ENCODE measurements around the gene PTDSS2. TPM values are rescaled to one million over a fixed set of nuclear protein-coding genes. Genes with fewer than 3 reads are reported as not detected.
A peak's percentile ranks its signal among the peaks of the same experiment; 100 is the strongest.

The PTDSS2 gene
- total and polyA plus RNA-seq, 7 donors, result 11.8 to 26.0 (median 19.6) TPM

GRCh38 chr11:444396-445144 lies 5.5 kb upstream of the PTDSS2 start:
- peaks cover 12% of the 10 kb centered on the region for H3K4me1 ChIP-seq
- intact Hi-C loops (cut with DNase I), result loop anchor here in 1 of 2 donors (5.0 kb wide), 2 partner anchors 207 to 237 kb away; partner anchors contain the start of genes BET1L, PSMD13, RIC8A and SIRT3
- H3K9me3 ChIP-seq, result no peaks in the 10 kb centered on the region
- ATAC-seq (no peak), DNase-seq (peak; percentile 14 to 21)
- no peak overlapping the region for H3K4me3 ChIP-seq
- no peaks in the 10 kb centered on the region for H3K36me3 ChIP-seq (ENCODE audit: insufficient read depth in 1 of 2, low read depth in 1 of 2)
- peaks cover 0 to 49% (median 22%) of the 10 kb centered on the region in 3 donors for H3K27me3 ChIP-seq (ENCODE audit: insufficient read depth in 3 of 3, low read length in 2 of 3)
- 23 to 28% (median 23%) methylated on average over 12 of the region's 12 CpGs for WGBS, 3 donors
- TF ChIP-seq CTCF (IDR thresholded peaks at IDR 0.05), result no peak
- H3K27ac ChIP-seq, result no peak overlapping the region

GRCh38 chr11:445765-446588 lies 4.1 kb upstream of the PTDSS2 start:
- peaks cover 0 to 35% (median 18%) of the 10 kb centered on the region in 3 donors for H3K27me3 ChIP-seq (ENCODE audit: insufficient read depth in 3 of 3, low read length in 2 of 3)
- no peak for TF ChIP-seq CTCF (IDR thresholded peaks at IDR 0.05)
- 61 to 70% (median 64%) methylated on average over 19 to 20 of the region's 20 CpGs for WGBS, 3 donors
- no peak overlapping the region for H3K4me3 ChIP-seq
- DNase-seq, result peak in 1 of 2 donors; percentile 15
- no peak for ATAC-seq
- H3K27ac ChIP-seq, result no peak overlapping the region
- no peaks in the 10 kb centered on the region for H3K36me3 ChIP-seq (ENCODE audit: insufficient read depth in 1 of 2, low read depth in 1 of 2)
- H3K4me1 ChIP-seq, result peaks cover 15% of the 10 kb centered on the region
- no peaks in the 10 kb centered on the region for H3K9me3 ChIP-seq
- intact Hi-C loops (cut with DNase I), result loop anchor here in 1 of 2 donors (2.0 to 5.0 kb wide), 3 partner anchors 37 to 239 kb away; partner anchors contain the start of genes BET1L, PSMD13, RIC8A and SIRT3

- H3K4me3 ChIP-seq, result no peak overlapping the region
- intact Hi-C loops (cut with DNase I), result loop anchor here in 1 of 2 donors (2.0 to 5.0 kb wide), 3 partner anchors 38 to 240 kb away; partner anchors contain the start of genes BET1L, PSMD13, RIC8A and SIRT3
- no peaks in the 10 kb centered on the region for H3K9me3 ChIP-seq
- H3K27ac ChIP-seq, result no peak overlapping the region
- no peak for TF ChIP-seq CTCF (IDR thresholded peaks at IDR 0.05)
- WGBS, 3 donors, result 60 to 72% (median 64%) methylated on average over 7 of the region's 7 CpGs
- no peaks in the 10 kb centered on the region for H3K36me3 ChIP-seq (ENCODE audit: insufficient read depth in 1 of 2, low read depth in 1 of 2)
- ATAC-seq (no peak), DNase-seq (peak in 1 of 2 donors; percentile 49)
- H3K27me3 ChIP-seq (ENCODE audit: insufficient read depth in 3 of 3, low read length in 2 of 3), result peaks cover 0 to 27% (median 11%) of the 10 kb centered on the region in 3 donors
- peaks cover 24% of the 10 kb centered on the region for H3K4me1 ChIP-seq
Measured at GRCh38 chr11:446891-447290, 3.2 kb upstream of the PTDSS2 start.

GRCh38 chr11:447923-448731 lies 2.0 kb upstream of the PTDSS2 start:
- DNase-seq (peak; percentile 97), ATAC-seq (peak; percentile 83 to 89 (median 87))
- peak overlapping the region; percentile 96 for H3K27ac ChIP-seq
- H3K4me3 ChIP-seq, result peak overlapping the region; percentile 81
- 2 to 3% (median 3%) methylated on average over 50 to 55 of the region's 55 CpGs for WGBS, 3 donors
- intact Hi-C loops (cut with DNase I), result loop anchor here in 1 of 2 donors (2.0 to 5.0 kb wide), 3 partner anchors 39 to 241 kb away; partner anchors contain the start of genes BET1L, PSMD13, RIC8A and SIRT3
- peaks cover 27% of the 10 kb centered on the region for H3K4me1 ChIP-seq
- H3K27me3 ChIP-seq (ENCODE audit: insufficient read depth in 3 of 3, low read length in 2 of 3), result peaks cover 0 to 15% (median 6%) of the 10 kb centered on the region in 3 donors
- peak; percentile 76 for TF ChIP-seq CTCF (IDR thresholded peaks at IDR 0.05)
- peaks cover 0 to 12% of the 10 kb centered on the region in 2 donors for H3K36me3 ChIP-seq (ENCODE audit: insufficient read depth in 1 of 2, low read depth in 1 of 2)
- no peaks in the 10 kb centered on the region for H3K9me3 ChIP-seq

Measured in psoas muscle (tissue), 8 donors.